H1 (cell line): Measurements from ENCODE around the gene MYLK. TPM values are rescaled to one million over a fixed set of nuclear protein-coding genes. Genes with fewer than 3 reads are reported as not detected.

Experiments used
- ATF2 ChIP-seq: IDR thresholded peaks from 2 replicates; pipeline ENCODE4 v1.6.1; 2012; ENCODE audit warnings: low read length, inconsistent platforms
- BACH1 ChIP-seq: IDR thresholded peaks from 2 replicates; pipeline ENCODE4 v1.6.1; 2012; ENCODE audit warnings: low read length, improper control_type of control experiment
- BCL11A ChIP-seq, 2 experiments: IDR thresholded peaks; one replicate each; pipeline ENCODE4 v1.6.1; 2011; ENCODE audit warnings: low read depth in 2 of 2, low read length in 2 of 2, mild to moderate bottlenecking in 2 of 2
- CHD2 ChIP-seq: IDR thresholded peaks from 2 replicates; pipeline ENCODE4 v1.6.1; 2012; ENCODE audit warnings: low read length, improper control_type of control experiment
- CHD7 ChIP-seq: fragments of 300-600 bp; sonication (generic); IDR thresholded peaks from 2 replicates; pipeline ENCODE4 v1.7.1; 2012; ENCODE audit warnings: low read length, moderate library complexity, mild to moderate bottlenecking, inconsistent platforms; ENCODE audit not compliant: insufficient replicate concordance
- EGR1 ChIP-seq: IDR thresholded peaks from 2 replicates; pipeline ENCODE4 v1.6.1; 2011; ENCODE audit warnings: low read depth, low read length, borderline replicate concordance
- MAX ChIP-seq: IDR thresholded peaks from 2 replicates; pipeline ENCODE4 v1.6.1; 2012; ENCODE audit warnings: inconsistent platforms
- polyA plus RNA-seq, 7 experiments: library from polyadenylated mRNA; depleted of rRNA in 3 of 7; stranded (reverse) in 5 of 7; unstranded in 2 of 7; fragments of >200 nt in 5 of 7; fragments of 200-250 nt in 2 of 7; gene quantifications; 1 replicate in 5 of 7; 2 replicates in 1 of 7; 4 replicates in 1 of 7; pipeline versions ENCODE4 v1.2.1 to v1.2.3, GENCODE V29; 2011 to 2013; ENCODE audit warnings: missing spikeins in 2 of 7, mixed read lengths in 2 of 7
- total RNA-seq: library from RNA; stranded (reverse); fragmentation: NEBNext Ultra II Directional; extraction: Animal tissue kit (Norgen Biotek cat#: 25700); gene quantifications from 2 replicates; pipeline ENCODE4 v1.2.1, GENCODE V29; 2021

The MYLK gene
- total and polyA plus RNA-seq, 2 of the 8 experiments (the other 6 are each of a cell fraction or from before 2014, with no cell fraction given) = 11.6 to 21.3 TPM

DNA sequence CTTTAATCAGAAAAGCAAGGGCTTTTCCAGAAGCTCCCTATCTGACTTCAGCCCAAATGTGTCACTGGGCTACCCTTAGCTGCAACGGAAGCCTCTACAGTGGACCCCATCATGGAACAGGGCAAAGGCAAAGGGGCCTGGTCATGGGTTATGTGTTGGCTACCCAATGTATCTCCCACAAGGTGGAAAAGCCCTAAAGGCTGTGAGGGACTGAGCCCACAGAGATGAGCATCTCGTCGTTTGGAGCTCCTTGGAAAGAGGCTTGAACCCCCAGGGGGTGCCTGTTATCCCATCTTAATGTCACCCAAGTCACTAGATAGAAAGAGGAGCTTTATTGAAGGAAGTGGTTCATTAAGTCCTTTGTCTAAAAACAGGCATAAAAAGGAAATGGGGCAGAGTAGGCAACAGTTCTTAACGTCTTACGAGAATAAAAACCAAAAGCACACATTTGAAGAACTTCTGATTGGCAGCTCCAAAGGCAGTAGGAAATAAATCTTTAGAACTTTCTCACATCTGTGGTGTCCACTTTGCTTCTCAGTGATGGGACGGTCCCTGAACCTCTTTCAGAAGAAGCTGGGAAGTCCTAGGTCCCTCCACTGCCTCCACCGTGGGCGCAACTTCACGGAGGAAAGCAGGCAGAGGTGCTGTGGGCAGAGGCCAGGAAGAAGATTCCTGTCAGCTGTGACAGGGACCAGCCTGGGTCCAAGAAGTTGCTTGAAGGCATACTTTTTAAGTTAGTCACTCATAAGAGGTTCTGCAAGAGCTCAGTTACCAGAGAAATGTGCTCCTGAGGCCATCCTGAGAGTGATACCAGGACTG is 93.7 kb downstream of the MYLK start (continued):
- TF ChIP-seq CHD7 (no peak), BACH1 (no peak), EGR1 (no peak), MAX (no peak), BCL11A (IDR thresholded peaks at IDR 0.05; ENCODE audit: low read depth in 2 of 2, low read length in 2 of 2) (no peak), CHD2 (no peak), ATF2 (no peak)
